Measurements from ENCODE around the gene REXO2.
A peak's percentile ranks its signal among the peaks of the same experiment; 100 is the strongest.

REXO2 gene

GRCh38 chr11:114472661-114473060 is 33.4 kb downstream of the REXO2 start:
- Histone ChIP-seq H3K36me3 (ENCODE audit: control insufficient read depth, insufficient read depth, low read length) (no peaks in the 10 kb centered on the region), H3K9me3 (ENCODE audit: control insufficient read depth, insufficient read depth, low read length) (no peaks in the 10 kb centered on the region), H3K4me1 (ENCODE audit: control insufficient read depth, insufficient read depth, low read length) (no peaks in the 10 kb centered on the region), H3K4me3 (ENCODE audit: low read length) (no peak overlapping the region), H3K27me3 (ENCODE audit: control insufficient read depth, insufficient read depth, low read length) (no peaks in the 10 kb centered on the region), H3K27ac (ENCODE audit: low read length) (no peak overlapping the region)
- no peak for DNase-seq (ENCODE audit: low read depth, low spot score)
- no CpG with 5 or more reads among the region's 2 CpGs for WGBS (ENCODE audit: insufficient coverage, insufficient read length)

GRCh38 chr11:114478001-114478410 is 38.7 kb downstream of the REXO2 start:
- WGBS (ENCODE audit: insufficient coverage, insufficient read length): no CpG with 5 or more reads among the region's 2 CpGs
- H3K27me3 ChIP-seq (ENCODE audit: control insufficient read depth, insufficient read depth, low read length): no peaks in the 10 kb centered on the region
- no peak overlapping the region for H3K27ac ChIP-seq (ENCODE audit: low read length)
- no peaks in the 10 kb centered on the region for H3K36me3 ChIP-seq (ENCODE audit: control insufficient read depth, insufficient read depth, low read length)
- H3K9me3 ChIP-seq (ENCODE audit: control insufficient read depth, insufficient read depth, low read length): no peaks in the 10 kb centered on the region; the same call in 1 of the 2 replicates
- peaks cover 5% of the 10 kb centered on the region; the same call in 1 of the 2 replicates for H3K4me1 ChIP-seq (ENCODE audit: control insufficient read depth, insufficient read depth, low read length)
- DNase-seq (ENCODE audit: low read depth, low spot score): no peak
- no peak overlapping the region for H3K4me3 ChIP-seq (ENCODE audit: low read length)

- Histone ChIP-seq H3K27ac (ENCODE audit: low read length) (peak overlapping the region; percentile 91), H3K9me3 (ENCODE audit: control insufficient read depth, insufficient read depth, low read length) (no peaks in the 10 kb centered on the region; the same call in 1 of the 2 replicates), H3K36me3 (ENCODE audit: control insufficient read depth, insufficient read depth, low read length) (no peaks in the 10 kb centered on the region), H3K27me3 (ENCODE audit: control insufficient read depth, insufficient read depth, low read length) (no peaks in the 10 kb centered on the region), H3K4me3 (ENCODE audit: low read length) (no peak overlapping the region), H3K4me1 (ENCODE audit: control insufficient read depth, insufficient read depth, low read length) (peaks cover 6% of the 10 kb centered on the region; the same call in 1 of the 2 replicates)
- no peak for DNase-seq (ENCODE audit: low read depth, low spot score)
- WGBS (ENCODE audit: insufficient coverage, insufficient read length): no CpG with 5 or more reads among the region's 4 CpGs
Measured at GRCh38 chr11:114478768-114479167, 39.5 kb downstream of the REXO2 start.

GRCh38 chr11:114479331-114479730 is 40.1 kb downstream of the REXO2 start:
- DNase-seq (ENCODE audit: low read depth, low spot score): no peak
- no CpG with 5 or more reads among the region's 1 CpG for WGBS (ENCODE audit: insufficient coverage, insufficient read length)
- Histone ChIP-seq H3K4me3 (ENCODE audit: low read length) (no peak overlapping the region), H3K9me3 (ENCODE audit: control insufficient read depth, insufficient read depth, low read length) (no peaks in the 10 kb centered on the region; the same call in 1 of the 2 replicates), H3K27ac (ENCODE audit: low read length) (peak overlapping the region; percentile 91), H3K27me3 (ENCODE audit: control insufficient read depth, insufficient read depth, low read length) (no peaks in the 10 kb centered on the region), H3K36me3 (ENCODE audit: control insufficient read depth, insufficient read depth, low read length) (no peaks in the 10 kb centered on the region), H3K4me1 (ENCODE audit: control insufficient read depth, insufficient read depth, low read length) (peaks cover 7% of the 10 kb centered on the region; the same call in 1 of the 2 replicates)

- Histone ChIP-seq H3K9me3 (ENCODE audit: control insufficient read depth, insufficient read depth, low read length) (no peaks in the 10 kb centered on the region; the same call in 1 of the 2 replicates), H3K4me3 (ENCODE audit: low read length) (no peak overlapping the region), H3K4me1 (ENCODE audit: control insufficient read depth, insufficient read depth, low read length) (peaks cover 7% of the 10 kb centered on the region; the same call in 1 of the 2 replicates), H3K36me3 (ENCODE audit: control insufficient read depth, insufficient read depth, low read length) (no peaks in the 10 kb centered on the region), H3K27ac (ENCODE audit: low read length) (no peak overlapping the region), H3K27me3 (ENCODE audit: control insufficient read depth, insufficient read depth, low read length) (no peaks in the 10 kb centered on the region)
- no peak for DNase-seq (ENCODE audit: low read depth, low spot score)
- WGBS (ENCODE audit: insufficient coverage, insufficient read length): no CpG with 5 or more reads among the region's 1 CpG
Measured at GRCh38 chr11:114482114-114482513, 42.8 kb downstream of the REXO2 start.

GRCh38 chr11:114483929-114484328 is 44.7 kb downstream of the REXO2 start:
- peaks cover 5% of the 10 kb centered on the region; the same call in 1 of the 2 replicates for H3K4me1 ChIP-seq (ENCODE audit: control insufficient read depth, insufficient read depth, low read length)
- no CpG with 5 or more reads among the region's 2 CpGs for WGBS (ENCODE audit: insufficient coverage, insufficient read length)
- H3K4me3 ChIP-seq (ENCODE audit: low read length): no peak overlapping the region
- DNase-seq (ENCODE audit: low read depth, low spot score): no peak
- no peaks in the 10 kb centered on the region for H3K36me3 ChIP-seq (ENCODE audit: control insufficient read depth, insufficient read depth, low read length)
- H3K27me3 ChIP-seq (ENCODE audit: control insufficient read depth, insufficient read depth, low read length): no peaks in the 10 kb centered on the region
- no peaks in the 10 kb centered on the region; the same call in 1 of the 2 replicates for H3K9me3 ChIP-seq (ENCODE audit: control insufficient read depth, insufficient read depth, low read length)
- H3K27ac ChIP-seq (ENCODE audit: low read length): no peak overlapping the region

- H3K27ac ChIP-seq (ENCODE audit: low read length): no peak overlapping the region
- H3K9me3 ChIP-seq (ENCODE audit: control insufficient read depth, insufficient read depth, low read length): no peaks in the 10 kb centered on the region
- no CpG with 5 or more reads among the region's 3 CpGs for WGBS (ENCODE audit: insufficient coverage, insufficient read length)
- H3K4me3 ChIP-seq (ENCODE audit: low read length): no peak overlapping the region
- no peaks in the 10 kb centered on the region for H3K4me1 ChIP-seq (ENCODE audit: control insufficient read depth, insufficient read depth, low read length)
- no peaks in the 10 kb centered on the region for H3K36me3 ChIP-seq (ENCODE audit: control insufficient read depth, insufficient read depth, low read length)
- H3K27me3 ChIP-seq (ENCODE audit: control insufficient read depth, insufficient read depth, low read length): no peaks in the 10 kb centered on the region
- no peak for DNase-seq (ENCODE audit: low read depth, low spot score)
Measured at GRCh38 chr11:114496915-114497314, 57.6 kb downstream of the REXO2 start.

- no peaks in the 10 kb centered on the region for H3K9me3 ChIP-seq (ENCODE audit: control insufficient read depth, insufficient read depth, low read length)
- no peaks in the 10 kb centered on the region for H3K4me1 ChIP-seq (ENCODE audit: control insufficient read depth, insufficient read depth, low read length)
- no peaks in the 10 kb centered on the region for H3K27me3 ChIP-seq (ENCODE audit: control insufficient read depth, insufficient read depth, low read length)
- no peak overlapping the region for H3K27ac ChIP-seq (ENCODE audit: low read length)
- no peak for DNase-seq (ENCODE audit: low read depth, low spot score)
- H3K4me3 ChIP-seq (ENCODE audit: low read length): no peak overlapping the region
- no peaks in the 10 kb centered on the region for H3K36me3 ChIP-seq (ENCODE audit: control insufficient read depth, insufficient read depth, low read length)
Measured at GRCh38 chr11:114499756-114500155, 60.5 kb downstream of the REXO2 start.

Data from iPS DF 6.9 (cell line).